ENCODE measurements around the gene OXCT1.

The OXCT1 gene

GRCh38 chr5:41797662-41798061 lies 72.6 kb downstream of the OXCT1 start:
- H3K4me3 ChIP-seq (ENCODE audit: low read depth, low read length): no peak overlapping the region
- no peak overlapping the region for H3K27ac ChIP-seq (ENCODE audit: extremely low read depth, low read depth, low read length)
- no peaks in the 10 kb centered on the region for H3K9me3 ChIP-seq (ENCODE audit: control insufficient read depth, insufficient read depth, low read depth, low read length)
- peaks cover 0 to 5% of the 10 kb centered on the region in 2 experiments; a peak in 1 of 3 replicates for H3K36me3 ChIP-seq (ENCODE audit: control insufficient read depth in 2 of 2, insufficient read depth in 1 of 2, low read length in 2 of 2)
- H3K4me1 ChIP-seq (ENCODE audit: control insufficient read depth, insufficient read depth, low read length): peaks cover 26% of the 10 kb centered on the region
- ChIA-PET POLR2A (no interaction called here), CTCF (interaction anchor here (0.7 kb wide), 1 partner anchor 9 kb away, joined by 3 read pairs; no protein-coding TSS in a partner anchor)
- TF ChIP-seq HIC1 (tag by site-specific recombination; IDR thresholded peaks at IDR 0.05): no peak
- TF ChIP-seq ZNF324 (tag by site-specific recombination; IDR thresholded peaks at IDR 0.05): no peak
- TF ChIP-seq KLF10 (tag by site-specific recombination; IDR thresholded peaks at IDR 0.05): no peak
- no peak for TF ChIP-seq ZNF629 (tag by site-specific recombination; IDR thresholded peaks at IDR 0.05)
- TF ChIP-seq SP3 (tag by site-specific recombination; IDR thresholded peaks at IDR 0.05): no peak
- TF ChIP-seq ZBTB49 (tag by site-specific recombination; IDR thresholded peaks at IDR 0.05; ENCODE audit: low read depth): no peak
- TF ChIP-seq ZNF830 (tag by site-specific recombination; IDR thresholded peaks at IDR 0.05; ENCODE audit: low read depth): no peak
- TF ChIP-seq ZNF24 (tag by site-specific recombination; IDR thresholded peaks at IDR 0.05): no peak
- no peak for TF ChIP-seq PRDM6 (tag by site-specific recombination; IDR thresholded peaks at IDR 0.05)

- Histone ChIP-seq H3K27ac (ENCODE audit: extremely low read depth, low read depth, low read length) (no peak overlapping the region), H3K36me3 (ENCODE audit: control insufficient read depth in 2 of 2, insufficient read depth in 1 of 2, low read length in 2 of 2) (peaks cover 0 to 5% of the 10 kb centered on the region in 2 experiments; a peak in 2 of 3 replicates), H3K9me3 (ENCODE audit: control insufficient read depth, insufficient read depth, low read depth, low read length) (no peaks in the 10 kb centered on the region), H3K4me1 (ENCODE audit: control insufficient read depth, insufficient read depth, low read length) (peaks cover 30% of the 10 kb centered on the region), H3K4me3 (ENCODE audit: low read depth, low read length) (no peak overlapping the region)
- ChIA-PET CTCF (interaction anchor here (0.7 to 1.2 kb wide), 4 partner anchors 37 to 1245 kb away, joined by 3 to 4 read pairs (median 4); no protein-coding TSS in a partner anchor), POLR2A (no interaction called here)
- TF ChIP-seq PBX3 (CRISPR knock-in tag; IDR thresholded peaks at IDR 0.05): no peak
- 0 out of 2 replicates have a peak, but pooled peaks have one; percentile 29 for TF ChIP-seq OSR2 (tag by site-specific recombination; IDR thresholded peaks at IDR 0.05)
Measured at GRCh38 chr5:41796061-41796460, 74.2 kb downstream of the OXCT1 start.

- no peaks in the 10 kb centered on the region; a peak in 2 of 3 replicates for H3K36me3 ChIP-seq (ENCODE audit: control insufficient read depth in 2 of 2, insufficient read depth in 1 of 2, low read length in 2 of 2)
- no peak overlapping the region for H3K4me3 ChIP-seq (ENCODE audit: low read depth, low read length)
- POLR2A ChIA-PET: no interaction called here
- CTCF ChIA-PET: interaction anchor here (1.1 to 1.5 kb wide), 2 partner anchors 27 to 48 kb away, joined by 3 to 5 read pairs; no protein-coding TSS in a partner anchor
- H3K4me1 ChIP-seq (ENCODE audit: control insufficient read depth, insufficient read depth, low read length): peaks cover 39% of the 10 kb centered on the region
- H3K27ac ChIP-seq (ENCODE audit: extremely low read depth, low read depth, low read length): peak overlapping the region; percentile 38; the same call in 1 of the 2 replicates
- no peaks in the 10 kb centered on the region for H3K9me3 ChIP-seq (ENCODE audit: control insufficient read depth, insufficient read depth, low read depth, low read length)
- TF ChIP-seq ZNF596 (tag by site-specific recombination; IDR thresholded peaks at IDR 0.05) (no peak), ZNF777 (tag by site-specific recombination; IDR thresholded peaks at IDR 0.05; ENCODE audit: borderline replicate concordance) (no peak), ZBTB11 (tag by site-specific recombination; conservative IDR thresholded peaks at IDR 0.05; ENCODE audit: low read depth) (no peak), ZNF24 (tag by site-specific recombination; IDR thresholded peaks at IDR 0.05) (no peak), ZNF221 (tag by site-specific recombination; IDR thresholded peaks at IDR 0.05; ENCODE audit: borderline replicate concordance) (no peak), ZNF391 (tag by site-specific recombination; IDR thresholded peaks at IDR 0.05; ENCODE audit: borderline replicate concordance, low read depth) (no peak), ZNF544 (tag by site-specific recombination; IDR thresholded peaks at IDR 0.05) (no peak), ZSCAN23 (tag by site-specific recombination; IDR thresholded peaks at IDR 0.05) (no peak)
Measured at GRCh38 chr5:41795125-41795524, 75.1 kb downstream of the OXCT1 start.

Measured in HEK293 (cell line).